ENCODE measurements around the gene RNF180.

RNF180 gene

GRCh38 chr5:64184832-64185231, 19.2 kb downstream of the RNF180 start:
- TF ChIP-seq, protein P1, sequence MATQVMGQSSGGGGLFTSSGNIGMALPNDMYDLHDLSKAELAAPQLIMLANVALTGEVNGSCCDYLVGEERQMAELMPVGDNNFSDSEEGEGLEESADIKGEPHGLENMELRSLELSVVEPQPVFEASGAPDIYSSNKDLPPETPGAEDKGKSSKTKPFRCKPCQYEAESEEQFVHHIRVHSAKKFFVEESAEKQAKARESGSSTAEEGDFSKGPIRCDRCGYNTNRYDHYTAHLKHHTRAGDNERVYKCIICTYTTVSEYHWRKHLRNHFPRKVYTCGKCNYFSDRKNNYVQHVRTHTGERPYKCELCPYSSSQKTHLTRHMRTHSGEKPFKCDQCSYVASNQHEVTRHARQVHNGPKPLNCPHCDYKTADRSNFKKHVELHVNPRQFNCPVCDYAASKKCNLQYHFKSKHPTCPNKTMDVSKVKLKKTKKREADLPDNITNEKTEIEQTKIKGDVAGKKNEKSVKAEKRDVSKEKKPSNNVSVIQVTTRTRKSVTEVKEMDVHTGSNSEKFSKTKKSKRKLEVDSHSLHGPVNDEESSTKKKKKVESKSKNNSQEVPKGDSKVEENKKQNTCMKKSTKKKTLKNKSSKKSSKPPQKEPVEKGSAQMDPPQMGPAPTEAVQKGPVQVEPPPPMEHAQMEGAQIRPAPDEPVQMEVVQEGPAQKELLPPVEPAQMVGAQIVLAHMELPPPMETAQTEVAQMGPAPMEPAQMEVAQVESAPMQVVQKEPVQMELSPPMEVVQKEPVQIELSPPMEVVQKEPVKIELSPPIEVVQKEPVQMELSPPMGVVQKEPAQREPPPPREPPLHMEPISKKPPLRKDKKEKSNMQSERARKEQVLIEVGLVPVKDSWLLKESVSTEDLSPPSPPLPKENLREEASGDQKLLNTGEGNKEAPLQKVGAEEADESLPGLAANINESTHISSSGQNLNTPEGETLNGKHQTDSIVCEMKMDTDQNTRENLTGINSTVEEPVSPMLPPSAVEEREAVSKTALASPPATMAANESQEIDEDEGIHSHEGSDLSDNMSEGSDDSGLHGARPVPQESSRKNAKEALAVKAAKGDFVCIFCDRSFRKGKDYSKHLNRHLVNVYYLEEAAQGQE (IDR thresholded peaks at IDR 0.05; ENCODE audit: insufficient read depth in 1 of 2, low read depth in 2 of 2, low read length in 2 of 2): no peak
- no peak for TF ChIP-seq FOXP2 (optimal IDR thresholded peaks at IDR 0.05; ENCODE audit: borderline replicate concordance, extremely low read depth, extremely low read length, insufficient read depth)
- no peak for TF ChIP-seq POLR2AphosphoS5 (IDR thresholded peaks at IDR 0.05; ENCODE audit: low read depth, low read length)
- no peak for TF ChIP-seq TAF1 (IDR thresholded peaks at IDR 0.05; ENCODE audit: borderline replicate concordance, insufficient read depth, low read length)
- no peak for TF ChIP-seq SIN3A (IDR thresholded peaks at IDR 0.05; ENCODE audit: borderline replicate concordance, insufficient read depth, low read length)

DNA sequence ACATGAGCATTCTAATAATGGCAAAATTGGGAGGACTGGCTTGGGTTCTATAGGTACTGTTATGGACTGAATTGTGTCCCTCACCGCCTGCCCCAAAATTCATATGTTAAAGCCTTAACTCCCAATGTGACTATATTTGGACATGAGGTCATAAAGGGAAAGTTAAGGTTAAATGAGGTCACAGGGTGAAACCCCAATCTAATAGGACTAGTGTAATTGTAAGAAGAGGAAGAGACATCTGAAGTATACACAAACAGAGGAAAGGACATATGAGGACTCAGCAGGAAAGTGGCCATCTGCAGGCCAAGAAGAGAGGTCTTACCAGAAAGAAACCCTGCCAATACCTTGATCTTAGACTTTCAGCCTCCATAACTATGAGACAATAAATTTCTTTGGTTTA, 23.1 kb downstream of the RNF180 start:
- TF ChIP-seq, protein P1 (IDR thresholded peaks at IDR 0.05; ENCODE audit: insufficient read depth in 1 of 2, low read depth in 2 of 2, low read length in 2 of 2): no peak
- TF ChIP-seq POLR2AphosphoS5 (IDR thresholded peaks at IDR 0.05; ENCODE audit: low read depth, low read length) (no peak), TAF1 (IDR thresholded peaks at IDR 0.05; ENCODE audit: borderline replicate concordance, insufficient read depth, low read length) (no peak), SIN3A (IDR thresholded peaks at IDR 0.05; ENCODE audit: borderline replicate concordance, insufficient read depth, low read length) (no peak), FOXP2 (optimal IDR thresholded peaks at IDR 0.05; ENCODE audit: borderline replicate concordance, extremely low read depth, extremely low read length, insufficient read depth) (no peak)

DNA sequence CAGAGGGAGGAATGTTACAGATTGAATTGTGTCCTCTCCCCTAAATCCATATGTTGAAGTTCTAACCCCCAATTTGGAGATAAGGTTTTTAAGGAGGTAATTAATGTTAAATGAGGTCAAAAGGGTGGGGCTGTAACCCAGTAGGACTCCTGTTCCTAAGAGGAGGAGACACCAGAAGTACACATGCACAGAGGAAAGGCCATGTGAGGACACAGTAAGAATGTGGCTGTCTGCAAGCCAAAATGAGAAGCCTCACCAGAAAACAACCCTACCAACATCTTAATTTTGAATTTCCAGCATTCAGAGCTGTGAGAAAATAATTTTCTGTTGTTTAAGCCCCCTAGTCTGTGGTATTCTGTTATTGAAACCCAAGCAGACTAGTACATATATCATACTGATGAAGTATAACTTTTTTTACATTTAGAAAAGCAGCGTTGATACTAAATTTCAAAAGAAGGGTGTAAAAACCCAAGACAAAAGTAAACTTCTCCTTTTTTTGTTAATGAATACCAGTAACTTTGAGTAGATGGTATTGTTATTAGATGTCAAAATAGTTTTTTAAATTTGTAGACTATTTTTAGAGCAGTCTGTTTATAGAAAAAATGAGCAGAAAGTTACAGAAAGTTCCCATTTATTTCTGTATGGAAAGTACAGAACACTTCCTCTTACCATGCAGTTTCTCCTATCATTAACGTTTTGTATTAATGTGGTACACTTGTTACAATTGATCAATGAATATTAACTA, 25.1 kb downstream of the RNF180 start:
- TF ChIP-seq TAF1 (IDR thresholded peaks at IDR 0.05; ENCODE audit: borderline replicate concordance, insufficient read depth, low read length) (no peak), FOXP2 (optimal IDR thresholded peaks at IDR 0.05; ENCODE audit: borderline replicate concordance, extremely low read depth, extremely low read length, insufficient read depth) (no peak), POLR2AphosphoS5 (IDR thresholded peaks at IDR 0.05; ENCODE audit: low read depth, low read length) (no peak), SIN3A (IDR thresholded peaks at IDR 0.05; ENCODE audit: borderline replicate concordance, insufficient read depth, low read length) (no peak)
- TF ChIP-seq, protein P1 (IDR thresholded peaks at IDR 0.05; ENCODE audit: insufficient read depth in 1 of 2, low read depth in 2 of 2, low read length in 2 of 2): no peak

DNA sequence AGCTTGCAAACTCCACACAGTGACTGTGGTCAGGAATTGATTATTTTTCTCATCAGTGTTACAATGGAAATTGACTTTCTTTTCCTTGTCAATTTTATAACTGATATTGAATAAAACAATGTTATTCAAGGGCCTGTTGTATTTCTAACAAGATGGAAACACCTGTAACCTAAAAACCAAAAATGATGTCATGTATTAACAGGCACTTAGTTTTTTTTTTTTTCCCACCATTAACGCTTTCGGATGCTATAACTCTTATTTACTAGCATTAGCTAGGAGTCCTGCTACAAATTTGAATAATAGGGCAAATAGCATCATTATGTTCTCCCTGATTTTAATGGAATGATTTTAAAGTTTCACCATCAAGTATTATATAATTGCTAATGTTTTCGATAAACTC, 30.3 kb downstream of the RNF180 start:
- TF ChIP-seq SIN3A (IDR thresholded peaks at IDR 0.05; ENCODE audit: borderline replicate concordance, insufficient read depth, low read length): no peak
- no peak for TF ChIP-seq POLR2AphosphoS5 (IDR thresholded peaks at IDR 0.05; ENCODE audit: low read depth, low read length)
- no peak for TF ChIP-seq TAF1 (IDR thresholded peaks at IDR 0.05; ENCODE audit: borderline replicate concordance, insufficient read depth, low read length)
- TF ChIP-seq, protein P1 (IDR thresholded peaks at IDR 0.05; ENCODE audit: insufficient read depth in 1 of 2, low read depth in 2 of 2, low read length in 2 of 2): no peak
- TF ChIP-seq FOXP2 (optimal IDR thresholded peaks at IDR 0.05; ENCODE audit: borderline replicate concordance, extremely low read depth, extremely low read length, insufficient read depth): no peak
